ENCODE data around the gene PHETA2. TPM values are rescaled to one million over a fixed set of nuclear protein-coding genes. Genes with fewer than 3 reads are reported as not detected.
"Not testable (repeated sequence)": the region's sequence is repeated elsewhere in the genome, so short reads cannot be mapped to it uniquely, and the experiment has no call there.

The PHETA2 gene
- total RNA-seq, 1 donor from 2014 or later = 15.4 TPM

DNA sequence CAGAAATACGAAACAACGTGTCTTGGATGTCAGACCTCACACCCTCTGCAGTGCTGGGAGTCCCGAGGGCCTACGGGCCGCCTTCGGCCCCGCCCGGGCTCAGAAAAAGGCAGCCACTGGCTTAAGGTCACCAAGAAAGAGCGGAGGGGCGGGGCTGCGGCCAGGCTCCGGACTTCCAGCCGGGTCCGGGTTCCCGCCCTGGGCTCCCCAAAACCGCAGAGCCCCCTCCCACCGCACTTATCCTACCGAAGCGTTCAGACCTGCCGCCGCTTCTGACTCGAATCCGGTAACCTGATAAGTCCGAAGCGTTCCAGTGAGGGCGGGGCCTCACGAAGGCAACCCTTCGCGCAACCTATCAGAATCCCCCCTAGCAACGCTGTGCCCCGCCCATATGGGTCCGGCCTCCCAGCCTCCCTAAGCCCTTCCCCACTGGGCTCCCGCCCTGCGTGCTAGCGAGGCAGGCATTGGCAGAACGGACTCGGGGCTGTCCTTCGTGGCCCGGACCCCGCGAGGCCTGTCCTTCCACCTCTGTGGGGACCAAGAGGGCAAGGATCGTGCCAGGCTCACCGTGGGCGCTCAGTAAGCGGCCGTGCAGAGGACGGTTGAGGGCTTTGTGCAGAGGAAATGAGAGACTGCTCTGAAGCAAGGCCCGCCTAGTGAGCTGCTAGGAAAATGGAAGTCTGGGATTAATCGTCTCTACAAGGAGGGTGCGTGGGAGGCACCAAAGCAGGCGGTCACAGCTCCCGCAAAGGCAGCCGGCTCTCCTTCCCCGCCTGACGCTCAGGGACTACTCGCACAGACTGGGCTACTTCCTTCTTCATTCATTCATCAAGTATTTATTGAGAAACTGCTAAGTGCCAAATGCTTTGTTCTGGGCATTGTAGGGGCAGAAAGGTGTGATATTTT lies 3.3 kb upstream of the PHETA2 start, which contains the start of gene NAGA:
Gene NAGA, minus strand, starts transcription at position 296 of the 906 bp plus-strand sequence. CDS start 515 bp downstream, outside the sequence.
- H3K27ac ChIP-seq = peak within 1 kb of the TSS; percentile 88
- H3K4me1 ChIP-seq = peaks cover 32% of the 10 kb centered on the region
- TF ChIP-seq, protein P1, sequence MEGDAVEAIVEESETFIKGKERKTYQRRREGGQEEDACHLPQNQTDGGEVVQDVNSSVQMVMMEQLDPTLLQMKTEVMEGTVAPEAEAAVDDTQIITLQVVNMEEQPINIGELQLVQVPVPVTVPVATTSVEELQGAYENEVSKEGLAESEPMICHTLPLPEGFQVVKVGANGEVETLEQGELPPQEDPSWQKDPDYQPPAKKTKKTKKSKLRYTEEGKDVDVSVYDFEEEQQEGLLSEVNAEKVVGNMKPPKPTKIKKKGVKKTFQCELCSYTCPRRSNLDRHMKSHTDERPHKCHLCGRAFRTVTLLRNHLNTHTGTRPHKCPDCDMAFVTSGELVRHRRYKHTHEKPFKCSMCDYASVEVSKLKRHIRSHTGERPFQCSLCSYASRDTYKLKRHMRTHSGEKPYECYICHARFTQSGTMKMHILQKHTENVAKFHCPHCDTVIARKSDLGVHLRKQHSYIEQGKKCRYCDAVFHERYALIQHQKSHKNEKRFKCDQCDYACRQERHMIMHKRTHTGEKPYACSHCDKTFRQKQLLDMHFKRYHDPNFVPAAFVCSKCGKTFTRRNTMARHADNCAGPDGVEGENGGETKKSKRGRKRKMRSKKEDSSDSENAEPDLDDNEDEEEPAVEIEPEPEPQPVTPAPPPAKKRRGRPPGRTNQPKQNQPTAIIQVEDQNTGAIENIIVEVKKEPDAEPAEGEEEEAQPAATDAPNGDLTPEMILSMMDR (IDR thresholded peaks at IDR 0.05) = no peak
- intact Hi-C loops (cut with DNase I) = no loop called here
- H3K9me3 ChIP-seq = no peaks in the 10 kb centered on the region
- peak within 1 kb of the TSS; percentile 62 for H3K4me3 ChIP-seq
- no peaks in the 10 kb centered on the region for H3K27me3 ChIP-seq
- H3K36me3 ChIP-seq = peaks cover 21% of the 10 kb centered on the region
- ATAC-seq = peak; percentile 96
- DNase-seq = peak; percentile 98

DNA sequence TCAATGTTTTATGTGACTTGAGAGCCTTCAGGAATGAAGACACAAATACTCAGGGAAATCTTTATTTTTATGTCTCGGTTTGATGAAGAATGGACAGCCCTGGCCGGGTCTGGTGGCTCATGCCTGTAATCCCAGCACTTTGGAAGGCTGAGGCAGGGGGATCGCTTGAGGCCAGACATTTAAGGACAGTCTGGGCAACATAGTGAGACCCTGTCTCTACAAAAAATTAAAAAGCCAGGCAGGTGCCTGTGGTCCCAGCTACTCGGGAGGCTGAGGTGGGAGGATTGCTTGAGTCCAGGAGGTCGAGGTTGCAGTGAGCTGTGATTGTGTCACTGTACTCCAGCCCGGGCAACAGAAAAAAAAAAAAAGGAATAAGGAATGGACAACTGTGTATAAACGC lies 2.5 kb upstream of the PHETA2 start:
- H3K4me3 ChIP-seq = peak overlapping the region; percentile 62
- H3K9me3 ChIP-seq; intact Hi-C loops (cut with DNase I); H3K27me3 ChIP-seq; DNase-seq; ATAC-seq: not testable (repeated sequence)
- peaks cover 15% of the 10 kb centered on the region for H3K36me3 ChIP-seq
- H3K4me1 ChIP-seq = peaks cover 32% of the 10 kb centered on the region
- H3K27ac ChIP-seq = peak overlapping the region; percentile 88

DNA sequence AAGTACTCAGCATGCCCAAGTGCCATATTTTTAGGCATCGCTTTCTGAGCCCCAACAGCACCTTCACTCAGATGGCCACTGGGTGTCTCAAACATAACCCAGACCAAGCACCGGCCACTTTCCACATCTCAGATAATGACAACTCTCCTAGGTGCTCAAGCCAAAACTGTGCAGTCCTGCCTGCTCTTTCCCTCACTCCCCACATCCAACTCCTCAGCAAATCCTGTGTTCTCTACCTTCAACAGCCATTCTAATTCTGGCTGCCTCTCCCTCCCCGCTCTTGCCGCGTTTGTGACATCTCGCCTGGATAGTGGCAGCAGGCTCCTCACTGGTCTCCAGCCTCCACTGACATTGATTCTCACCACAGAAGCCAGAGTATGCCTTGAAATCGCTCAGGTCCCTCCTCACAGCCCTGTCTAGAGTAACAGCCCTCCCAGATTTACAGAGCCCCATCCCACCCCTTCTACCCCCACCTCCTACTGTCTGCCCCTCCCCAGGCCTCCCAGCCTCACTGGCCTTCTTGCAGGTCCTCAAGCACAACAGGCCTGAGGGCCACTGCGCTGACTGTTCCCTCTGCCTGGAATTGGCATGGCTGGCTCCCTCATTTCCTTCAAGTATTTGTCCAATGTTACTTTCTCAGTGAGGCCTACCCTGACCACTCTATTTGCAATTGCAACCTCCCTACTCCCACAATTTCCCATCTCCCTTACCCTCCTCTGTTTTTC lies 1.3 kb upstream of the PHETA2 start:
- Histone ChIP-seq H3K9me3 (no peaks in the 10 kb centered on the region), H3K27ac (no peak overlapping the region), H3K4me3 (no peak overlapping the region), H3K4me1 (peaks cover 34% of the 10 kb centered on the region), H3K27me3 (no peaks in the 10 kb centered on the region), H3K36me3 (peaks cover 5% of the 10 kb centered on the region)
- TF ChIP-seq, protein P1 (IDR thresholded peaks at IDR 0.05) = no peak
- intact Hi-C loops (cut with DNase I) = no loop called here
- no peak for DNase-seq
- no peak for ATAC-seq

DNA sequence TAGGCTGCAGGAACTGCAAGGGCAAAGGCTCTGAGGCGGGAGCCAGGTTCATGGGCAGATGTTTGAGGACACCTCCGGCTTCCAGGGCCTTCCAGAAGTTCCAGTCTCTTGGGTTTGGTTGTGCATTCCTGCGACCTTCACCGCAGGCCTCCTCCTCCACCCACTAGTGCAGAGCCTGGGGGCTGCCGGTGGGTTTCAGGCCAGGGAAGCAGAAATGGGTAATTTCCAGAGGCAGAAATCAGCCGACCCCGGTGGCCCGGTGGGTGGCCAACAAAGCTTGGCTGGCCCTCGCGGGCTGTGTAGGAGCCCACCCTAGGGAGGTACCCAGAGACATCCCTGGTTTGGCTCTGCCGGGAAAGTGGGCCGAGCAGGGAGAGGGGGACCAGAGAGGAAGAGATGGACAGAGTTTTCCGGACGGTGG lies 417 bp upstream of the PHETA2 start:
- ATAC-seq (no peak), DNase-seq (no peak)
- Histone ChIP-seq H3K9me3 (no peaks in the 10 kb centered on the region), H3K4me3 (peak overlapping the region; percentile 65), H3K27ac (peak overlapping the region; percentile 90), H3K4me1 (peaks cover 43% of the 10 kb centered on the region), H3K27me3 (no peaks in the 10 kb centered on the region), H3K36me3 (no peaks in the 10 kb centered on the region)
- TF ChIP-seq, protein P1 (IDR thresholded peaks at IDR 0.05) = no peak
- intact Hi-C loops (cut with DNase I) = no loop called here

DNA sequence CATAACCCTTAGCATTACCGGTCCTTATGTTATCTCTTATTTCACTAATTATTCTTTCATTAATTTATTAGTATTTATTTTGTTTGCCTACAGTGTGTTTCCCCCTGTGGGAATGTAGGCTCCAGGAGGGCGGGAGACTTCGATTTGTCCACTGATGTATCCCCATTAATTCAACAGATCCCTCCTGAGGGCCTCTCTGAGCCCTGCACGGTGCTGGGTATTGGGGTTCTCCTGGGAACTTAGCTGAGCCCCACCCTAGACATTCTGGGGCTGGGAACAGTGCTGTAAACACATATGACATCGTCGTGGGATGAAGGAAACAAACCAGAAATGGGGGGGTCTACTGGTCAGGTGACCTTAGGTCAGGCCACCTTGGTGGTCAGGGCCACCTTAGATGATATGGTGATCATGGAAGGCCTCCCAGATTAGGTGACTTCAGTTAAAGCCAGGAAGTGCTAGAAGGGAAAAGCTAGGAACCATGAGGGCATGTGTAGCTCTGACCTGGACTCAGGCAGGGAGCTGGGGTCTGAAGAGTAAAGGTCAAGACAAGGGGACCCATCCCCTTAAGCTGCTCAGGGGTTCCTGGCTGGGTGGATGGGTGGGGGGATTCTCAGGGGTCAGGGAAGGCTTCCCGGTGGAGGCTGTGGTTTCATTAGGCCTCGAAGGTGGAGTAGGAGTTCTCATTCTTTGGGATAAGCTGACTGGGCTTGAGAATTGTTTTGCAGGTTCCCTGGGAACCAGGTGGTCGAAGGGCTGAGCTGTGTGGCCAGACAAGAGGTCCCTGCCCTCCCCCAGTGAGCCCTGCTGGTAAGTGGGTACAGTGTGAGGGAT lies 1.0 kb downstream of the PHETA2 start:
- intact Hi-C loops (cut with DNase I) = no loop called here
- H3K27ac ChIP-seq = peak overlapping the region; percentile 90

More for the DNA sequence above, 1.0 kb downstream of the PHETA2 start:
- H3K4me3 ChIP-seq = peak overlapping the region; percentile 65
- H3K36me3 ChIP-seq = no peaks in the 10 kb centered on the region
- H3K27me3 ChIP-seq = no peaks in the 10 kb centered on the region
- TF ChIP-seq, protein P1 (IDR thresholded peaks at IDR 0.05) = no peak
- ATAC-seq (no peak), DNase-seq (no peak)
- no peaks in the 10 kb centered on the region for H3K9me3 ChIP-seq
- H3K4me1 ChIP-seq = peaks cover 41% of the 10 kb centered on the region
